ENCODE measurements around the gene SPIN2B.

SPIN2B gene

GRCh38 chrX:57102918-57103317, 18.4 kb downstream of the SPIN2B start:
- H3K4me3 ChIP-seq (ENCODE audit: low read length): peak overlapping the region; percentile 33
- peak; percentile 81 for DNase-seq (ENCODE audit: low read depth, low spot score)

- no peak overlapping the region for H3K4me3 ChIP-seq (ENCODE audit: low read length)
These were observed 38.2 kb downstream of the SPIN2B start for GRCh38 chrX:57083143-57083542.

DNA sequence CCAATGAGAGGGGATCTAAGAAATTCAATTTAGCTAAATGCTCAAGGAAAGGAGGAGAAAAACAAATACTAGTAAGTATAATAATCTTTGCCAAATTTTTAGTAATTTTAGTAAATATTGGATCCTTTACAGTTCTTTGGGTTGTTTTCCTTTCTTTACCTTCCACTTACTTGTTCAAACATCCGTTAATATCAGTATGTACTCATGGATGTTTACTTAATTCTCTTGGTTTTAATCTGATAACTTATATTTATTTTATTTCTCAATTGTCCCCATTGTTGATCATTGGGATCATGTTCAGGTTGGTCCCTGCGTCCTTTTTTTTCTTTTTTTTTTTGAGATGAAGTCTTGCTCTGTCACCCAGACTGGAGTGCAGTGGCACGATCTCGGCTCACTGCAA, 46.9 kb downstream of the SPIN2B start:
- DNase-seq (ENCODE audit: low read depth, low spot score): no peak

More at GRCh38 chrX:57083143-57083542, 38.2 kb downstream of the SPIN2B start:
- DNase-seq (ENCODE audit: low read depth, low spot score): no peak

GRCh38 chrX:57070185-57070984, 51.0 kb downstream of the SPIN2B start:
- DNase-seq (ENCODE audit: low read depth, low spot score): no peak
- H3K4me3 ChIP-seq (ENCODE audit: low read length): no peak overlapping the region

More for the DNA sequence above, 46.9 kb downstream of the SPIN2B start:
- no peak overlapping the region for H3K4me3 ChIP-seq (ENCODE audit: low read length)

All from Jurkat, Clone E6-1 (cell line).